K562 (cell line): Measurements from ENCODE around the gene TNFAIP3. TPM values are rescaled to one million over a fixed set of nuclear protein-coding genes. Genes with fewer than 3 reads are reported as not detected.

Experiments
- ATAC-seq: fragments of 200-7000 bp; cut with Tn5 transposase; 3 replicates; pipeline ENCODE4 v1.9.1; 2020; ENCODE audit warnings: moderate library complexity
- BruUV-seq: library from RNA; stranded (reverse); fragments of 400-500 nt; replicated peaks from 2 replicates; lab custom pipeline; 2021; lab: Mats Ljungman, UMichigan
- CTCF ChIA-PET: fragments of 300-600 bp; formaldehyde crosslinking; extraction: SDS; loops from one replicate; lab custom pipeline; 2021; ENCODE audit warnings: low intra/inter-chr PET ratio; lab: Yijun Ruan, JAX
- POLR2A ChIA-PET: fragments of 300-600, 350-650 bp; sonication (Branson Sonifier 250); formaldehyde crosslinking; extraction: SDS; loops from one replicate; lab custom pipeline; 2021; ENCODE audit warnings: antibody characterized with exemption, inconsistent platforms; lab: Yijun Ruan, JAX
- DNase-seq, 4 experiments: peaks; one replicate each; pipeline versions ENCODE4 v3.0.0 to v3.0.0-alpha.2; 2011 to 2018; ENCODE audit warnings: low spot score in 3 of 4, mixed read lengths in 3 of 4; ENCODE audit errors: extremely low read depth in 1 of 4
- FAIRE-seq: peaks from 2 replicates; lab custom pipeline; 2011; peaks lifted over from hg19 to GRCh38; lab: Jason Lieb, UNC
- H2AFZ ChIP-seq: 2 replicates; pipeline ENCODE4 v1.6.0; 2011; ENCODE audit warnings: low read depth, low read length, control low read depth, inconsistent platforms
- H3K27ac ChIP-seq: fragments of 200-600 bp; 3 replicates; pipeline ENCODE4 v1.8.0; 2011; ENCODE audit warnings: low read depth, mild to moderate bottlenecking, control low read depth, inconsistent platforms, low read length, moderate library complexity, mixed read lengths; ENCODE audit errors: extremely low read depth
- H3K27me3 ChIP-seq, 2 experiments: fragments of 300-600 bp in 1 of 2; 2 replicates in 1 of 2; 3 replicates in 1 of 2; pipeline versions ENCODE4 v1.6.0 to v1.8.0; 2011; ENCODE audit warnings: inconsistent platforms in 2 of 2, low read length in 2 of 2, mild to moderate bottlenecking in 1 of 2, mixed read lengths in 1 of 2, moderate library complexity in 1 of 2; ENCODE audit not compliant: control insufficient read depth in 2 of 2, insufficient read depth in 2 of 2
- H3K36me3 ChIP-seq: fragments of 300-600 bp; 3 replicates; pipeline ENCODE4 v1.8.0; 2011; ENCODE audit warnings: mild to moderate bottlenecking, low read length, inconsistent platforms; ENCODE audit not compliant: control insufficient read depth, insufficient read depth
- H3K4me1 ChIP-seq, 2 experiments: fragments of 200-600 bp in 1 of 2; replicated peaks in 1 of 2; 2 replicates in 1 of 2; 3 replicates in 1 of 2; pipeline versions ENCODE4 v1.5.1 to v1.8.0; 2011; ENCODE audit warnings: inconsistent platforms in 2 of 2, low read length in 2 of 2, mild to moderate bottlenecking in 1 of 2, mixed read lengths in 1 of 2, moderate library complexity in 1 of 2; ENCODE audit not compliant: control insufficient read depth in 2 of 2, insufficient read depth in 2 of 2
- H3K4me2 ChIP-seq: 2 replicates; pipeline ENCODE4 v1.6.1; 2011; ENCODE audit warnings: low read length, control low read depth, inconsistent platforms, mixed read lengths; ENCODE audit not compliant: insufficient read depth
- H3K4me3 ChIP-seq: fragments of 200-600 bp; sonication (generic), shearing (Covaris generic); 2 replicates; pipeline ENCODE4 v1.5.1; 2016; ENCODE audit warnings: control low read depth, inconsistent platforms
- H3K79me2 ChIP-seq: fragments of 200-600 bp; 3 replicates; pipeline ENCODE4 v1.8.0; 2011; ENCODE audit warnings: low read length, inconsistent platforms; ENCODE audit not compliant: control insufficient read depth, insufficient read depth
- H3K9ac ChIP-seq, 2 experiments: 2 replicates each; pipeline versions ENCODE4 v1.6.0 to v1.6.1; 2011; ENCODE audit warnings: low read depth in 2 of 2, low read length in 2 of 2, control low read depth in 1 of 2, inconsistent platforms in 1 of 2, mild to moderate bottlenecking in 1 of 2, mixed read lengths in 1 of 2; ENCODE audit not compliant: insufficient read depth in 1 of 2
- H3K9me1 ChIP-seq: one replicate; pipeline ENCODE4 v1.6.0; 2011; ENCODE audit warnings: inconsistent platforms, mild to moderate bottlenecking, low read length, moderate library complexity; ENCODE audit not compliant: control insufficient read depth, insufficient read depth
- H3K9me3 ChIP-seq: replicated peaks from 2 replicates; pipeline ENCODE4 v1.5.1; 2011; ENCODE audit warnings: low read depth, low read length, inconsistent platforms; ENCODE audit not compliant: control insufficient read depth, insufficient read depth
- H4K20me1 ChIP-seq: replicated peaks from 2 replicates; pipeline ENCODE4 v1.6.1; 2011; ENCODE audit warnings: low read length, inconsistent platforms, mixed read lengths; ENCODE audit not compliant: control insufficient read depth, insufficient read depth
- ADNP ChIP-seq: fragments of 200-800 bp; sonication (Bioruptor generic); IDR thresholded peaks from 2 replicates; pipeline ENCODE4 v1.6.1; 2016; ENCODE audit warnings: missing genetic modification characterization, missing compliant biosample characterization
- BRCA1 ChIP-seq, 2 experiments: fragments of 450-650 bp in 1 of 2; sonication (generic) in 1 of 2; formaldehyde crosslinking in 1 of 2; IDR thresholded peaks; 2 replicates each; pipeline versions ENCODE4 v1.5.0 to v1.6.1; 2017 to 2020; ENCODE audit warnings: mild to moderate bottlenecking in 1 of 2, missing genetic modification reagents in 1 of 2
- CTBP1 ChIP-seq: fragments of 450-650 bp; IDR thresholded peaks from 2 replicates; pipeline ENCODE4 v1.6.1; 2016; ENCODE audit warnings: borderline replicate concordance
- DIDO1 ChIP-seq: fragments of 450-650 bp; IDR thresholded peaks from 2 replicates; pipeline ENCODE4 v1.6.1; 2016; ENCODE audit warnings: low read depth, missing biosample characterization, missing genetic modification characterization
- DMBX1 ChIP-seq: fragments of 250-450 bp; sonication (Bioruptor Pico); IDR thresholded peaks from 2 replicates; pipeline ENCODE4 v1.8.0; 2022; ENCODE audit warnings: inconsistent platforms, mild to moderate bottlenecking, moderate library complexity, borderline replicate concordance
- ETV5 ChIP-seq: sonication (generic); formaldehyde crosslinking; IDR thresholded peaks from 2 replicates; pipeline ENCODE4 v1.4.0; 2020; ENCODE audit warnings: low read depth, mild to moderate bottlenecking, missing genetic modification reagents
- FOXK1 ChIP-seq: sonication (generic); formaldehyde crosslinking; IDR thresholded peaks from 2 replicates; pipeline ENCODE4 v1.8.0; 2022; ENCODE audit warnings: missing genetic modification reagents, mild to moderate bottlenecking, borderline replicate concordance
- NFATC3 ChIP-seq: fragments of 450-650 bp; IDR thresholded peaks from 2 replicates; pipeline ENCODE4 v1.6.1; 2017; ENCODE audit warnings: mild to moderate bottlenecking
- NFE2L1 ChIP-seq: fragments of 450-650 bp; IDR thresholded peaks from 2 replicates; pipeline ENCODE4 v1.6.1; 2016; ENCODE audit warnings: missing genetic modification characterization, low read depth, mild to moderate bottlenecking, missing compliant biosample characterization, moderate library complexity, borderline replicate concordance
- NONO ChIP-seq, 2 experiments: fragments of 200-400 bp in 1 of 2; fragments of 450-650 bp in 1 of 2; formaldehyde crosslinking in 1 of 2; IDR thresholded peaks; 2 replicates each; pipeline ENCODE4 v1.6.1; 2017; ENCODE audit warnings: low read depth in 2 of 2, mild to moderate bottlenecking in 2 of 2, moderate library complexity in 2 of 2, low read length in 1 of 2
- TEAD2 ChIP-seq: fragments of 450-650 bp; IDR thresholded peaks from 2 replicates; pipeline ENCODE4 v1.6.1; 2016; ENCODE audit warnings: missing genetic modification characterization, control low read depth, missing compliant biosample characterization
- THRB ChIP-seq: fragments of 450-650 bp; formaldehyde crosslinking; conservative IDR thresholded peaks from 2 replicates; pipeline ENCODE4 v1.4.0; 2022; ENCODE audit warnings: mild to moderate bottlenecking, missing genetic modification characterization
- ZFP36 ChIP-seq: fragments of 150-350 bp; IDR thresholded peaks from 2 replicates; pipeline ENCODE4 v1.6.1; 2018; ENCODE audit warnings: low read length, low read depth; ENCODE audit not compliant: partially characterized antibody
- ZFP91 ChIP-seq: sonication (generic); formaldehyde crosslinking; IDR thresholded peaks from 2 replicates; pipeline ENCODE4 v1.8.0; 2022; ENCODE audit warnings: mild to moderate bottlenecking, missing genetic modification reagents
- WGBS: fragments of 100-300 bp; shearing (Covaris generic); methylation state at CpG from one replicate; pipeline ENCODE4 v1.1.6; 2016; ENCODE audit warnings: low coverage, mixed read lengths; ENCODE audit not compliant: insufficient coverage; ENCODE audit errors: missing lambda C conversion rate; 5-methylcytosine and 5-hydroxymethylcytosine counted together
- in situ Hi-C: fragments of 300-500 bp; cut with MboI; formaldehyde crosslinking; loops from 4 replicates; pipeline ENCODE4 v1.15.0; 2018; ENCODE audit warnings: inconsistent platforms, mixed read lengths
- intact Hi-C: fragments of 100-400 bp; cut with micrococcal nuclease; formaldehyde crosslinking; loops from 2 replicates; pipeline ENCODE4 v1.14.2; 2022
- polyA plus RNA-seq, 8 experiments: library from polyadenylated mRNA; depleted of rRNA in 4 of 8; stranded (reverse) in 5 of 8; unstranded in 3 of 8; fragments of >200 nt; fragmentation: Nextera tagmentation in 2 of 8; fragmentation: Illumina TruSeq in 1 of 8; extraction: Ambion mirVana in 2 of 8; extraction: Trizol in 1 of 8; gene quantifications; 2 replicates each; pipeline versions ENCODE4 v1.2.1 to v1.2.3, GENCODE V29; 2011 to 2014; ENCODE audit warnings: inconsistent platforms in 1 of 8, missing spikeins in 1 of 8
- total RNA-seq, 7 experiments: library from RNA; depleted of rRNA in 6 of 7; stranded (reverse); fragments of >200 nt in 6 of 7; fragmentation: Illumina TruSeq in 2 of 7; extraction: Trizol in 2 of 7; gene quantifications; 2 replicates each; pipeline versions ENCODE4 v1.2.1 to v1.2.3, GENCODE V29; 2011 to 2021; ENCODE audit warnings: low replicate concordance in 1 of 7
- TF ChIP-seq, protein P1 (sequence below): IDR thresholded peaks from 2 replicates; pipeline ENCODE4 v1.6.1; 2011; ENCODE audit not compliant: insufficient read length; ENCODE audit errors: extremely low read depth
- TF ChIP-seq, protein P2 (sequence below): sonication (generic); formaldehyde crosslinking; IDR thresholded peaks from 2 replicates; pipeline ENCODE4 v1.8.1; 2023; ENCODE audit warnings: mild to moderate bottlenecking, missing genetic modification reagents

Gene TNFAIP3
- total and polyA plus RNA-seq, 9 of the 15 experiments (the other 6 are each of a cell fraction or from before 2014, with no cell fraction given), result 0.79 to 17.0 (median 6.4) TPM

- intact Hi-C loops (no loop called here), in situ Hi-C loops (no loop called here)
- ChIA-PET POLR2A (no interaction called here), CTCF (no interaction called here)
- peak; percentile 43 for ATAC-seq
- no TSS peak for BruUV-seq
- Histone ChIP-seq H3K4me2 (peak overlapping the region; percentile 19; the same call in 1 of the 2 replicates), H3K27ac (peak overlapping the region; percentile 74), H2AFZ (peak overlapping the region; percentile 88), H3K36me3 (no peaks in the 10 kb centered on the region), H3K27me3 (no peaks in the 10 kb centered on the region), H3K79me2 (no peaks in the 10 kb centered on the region), H3K4me3 (no peak overlapping the region), H4K20me1 (no peaks in the 10 kb centered on the region), H3K9me1 (no peaks in the 10 kb centered on the region), H3K4me1 (peaks cover 17 to 81% of the 10 kb centered on the region in 2 experiments), H3K9ac (peak overlapping the region in 1 of 2 experiments; percentile 29; a peak in 2 of 4 replicates), H3K9me3 (no peaks in the 10 kb centered on the region)
- 0% methylated on average over 1 of the region's 1 CpG for WGBS
- FAIRE-seq, result no peak
- DNase-seq, result peak in 1 of 4 experiments; percentile 59
- no peak for TF ChIP-seq TEAD2 (tag)
- TF ChIP-seq NFATC3, result peak; percentile 82
- no peak for TF ChIP-seq ETV5
- TF ChIP-seq, protein P1, sequence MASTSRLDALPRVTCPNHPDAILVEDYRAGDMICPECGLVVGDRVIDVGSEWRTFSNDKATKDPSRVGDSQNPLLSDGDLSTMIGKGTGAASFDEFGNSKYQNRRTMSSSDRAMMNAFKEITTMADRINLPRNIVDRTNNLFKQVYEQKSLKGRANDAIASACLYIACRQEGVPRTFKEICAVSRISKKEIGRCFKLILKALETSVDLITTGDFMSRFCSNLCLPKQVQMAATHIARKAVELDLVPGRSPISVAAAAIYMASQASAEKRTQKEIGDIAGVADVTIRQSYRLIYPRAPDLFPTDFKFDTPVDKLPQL, result no peak
- TF ChIP-seq, protein P2, sequence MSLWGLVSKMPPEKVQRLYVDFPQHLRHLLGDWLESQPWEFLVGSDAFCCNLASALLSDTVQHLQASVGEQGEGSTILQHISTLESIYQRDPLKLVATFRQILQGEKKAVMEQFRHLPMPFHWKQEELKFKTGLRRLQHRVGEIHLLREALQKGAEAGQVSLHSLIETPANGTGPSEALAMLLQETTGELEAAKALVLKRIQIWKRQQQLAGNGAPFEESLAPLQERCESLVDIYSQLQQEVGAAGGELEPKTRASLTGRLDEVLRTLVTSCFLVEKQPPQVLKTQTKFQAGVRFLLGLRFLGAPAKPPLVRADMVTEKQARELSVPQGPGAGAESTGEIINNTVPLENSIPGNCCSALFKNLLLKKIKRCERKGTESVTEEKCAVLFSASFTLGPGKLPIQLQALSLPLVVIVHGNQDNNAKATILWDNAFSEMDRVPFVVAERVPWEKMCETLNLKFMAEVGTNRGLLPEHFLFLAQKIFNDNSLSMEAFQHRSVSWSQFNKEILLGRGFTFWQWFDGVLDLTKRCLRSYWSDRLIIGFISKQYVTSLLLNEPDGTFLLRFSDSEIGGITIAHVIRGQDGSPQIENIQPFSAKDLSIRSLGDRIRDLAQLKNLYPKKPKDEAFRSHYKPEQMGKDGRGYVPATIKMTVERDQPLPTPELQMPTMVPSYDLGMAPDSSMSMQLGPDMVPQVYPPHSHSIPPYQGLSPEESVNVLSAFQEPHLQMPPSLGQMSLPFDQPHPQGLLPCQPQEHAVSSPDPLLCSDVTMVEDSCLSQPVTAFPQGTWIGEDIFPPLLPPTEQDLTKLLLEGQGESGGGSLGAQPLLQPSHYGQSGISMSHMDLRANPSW (CRISPR knock-in tag), result no peak
- TF ChIP-seq DMBX1 (CRISPR knock-in tag), result peak; percentile 90
- TF ChIP-seq DIDO1 (tag), result no peak
- TF ChIP-seq CTBP1, result 0 out of 2 replicates have a peak, but pooled peaks have one; percentile 47
- TF ChIP-seq ADNP (tag), result peak; percentile 70
- TF ChIP-seq THRB (CRISPR knock-in tag), result no peak
- no peak for TF ChIP-seq FOXK1 (CRISPR knock-in tag)
- no peak for TF ChIP-seq ZFP91
- peak; percentile 95 for TF ChIP-seq NFE2L1 (tag)
- 0 out of 4 replicates have a peak, but pooled peaks of 1 of the 2 experiments have one; percentile 19 for TF ChIP-seq NONO (IDR thresholded peaks at IDR 0.05; ENCODE audit: low read depth in 2 of 2, low read length in 1 of 2)
- TF ChIP-seq BRCA1 (IDR thresholded peaks at IDR 0.05), result no peak
- no peak for TF ChIP-seq BRCA1 (CRISPR knock-in tag; IDR thresholded peaks at IDR 0.05)
- TF ChIP-seq ZFP36, result no peak
Measured at GRCh38 chr6:137906020-137906472, 39.0 kb downstream of the TNFAIP3 start.
